Measurements from ENCODE around the gene TSPYL1. TPM values are rescaled to one million over a fixed set of nuclear protein-coding genes. Genes with fewer than 3 reads are reported as not detected.
A peak's percentile ranks its signal among the peaks of the same experiment; 100 is the strongest.

TSPYL1 gene
- total RNA-seq, result 10 to 100 TPM; 16.1 to 59.8 (median 47.9) TPM

GRCh38 chr6:116279232-116280160, at the start of gene TSPYL1:
Gene TSPYL1 (minus strand): TSS chr6:116279930. CDS start chr6:116279830, 100 bp downstream.
- Histone ChIP-seq H3K4me3 (peak within 1 kb of the TSS; percentile 49 to 86 (median 81)), H3K27me3 (no peaks in the 10 kb centered on the region), H3K36me3 (no peaks in the 10 kb centered on the region), H3K9me3 (no peaks in the 10 kb centered on the region), H3K4me1 (peaks cover 3 to 51% (median 39%) of the 10 kb centered on the region in 4 donors), H3K27ac (peak within 1 kb of the TSS; percentile 96 to 99 (median 98))
- intact Hi-C loops (cut with DNase I; ENCODE audit: low total_unique reads) (loop anchor here (10.0 kb wide), 1 partner anchor 255 kb away; no protein-coding TSS in a partner anchor), in situ Hi-C loops (cut with MboI; ENCODE audit: low pct_ligation_motif_present in 1 of 4, low pct_unique_long_range_greater_than_20kb in 1 of 4, low sequenced_read_pairs in 3 of 4) (loop anchor here in 3 of 4 donors (10.0 to 25.0 kb wide), 3 partner anchors 133 to 383 kb away; partner anchors contain the start of gene ZUP1 (in 1 of the 3))
- DNase-seq, result peak; percentile 97
- no peak for TF ChIP-seq EP300 (IDR thresholded peaks at IDR 0.05; ENCODE audit: low read depth)
- TF ChIP-seq CTCF (IDR thresholded peaks at IDR 0.05), result no peak
- TF ChIP-seq POLR2A (IDR thresholded peaks at IDR 0.05), result peak; percentile 98
- peak; percentile 99 for TF ChIP-seq POLR2AphosphoS5 (IDR thresholded peaks at IDR 0.05)
- WGBS, 2 donors (ENCODE audit: low coverage in 1 of 2), result 0 to 2% methylated on average over 1 to 61 of the region's 71 CpGs

GRCh38 chr6:116329156-116329555, 49.4 kb upstream of the TSPYL1 start:
- no peak overlapping the region for H3K4me3 ChIP-seq
- peak overlapping the region in 2 of 4 donors; percentile 35 to 41 for H3K27ac ChIP-seq
- intact Hi-C loops (cut with DNase I; ENCODE audit: low total_unique reads), result no loop called here
- no peak for DNase-seq
- no peaks in the 10 kb centered on the region for H3K27me3 ChIP-seq
- TF ChIP-seq POLR2A (IDR thresholded peaks at IDR 0.05) (no peak), CTCF (IDR thresholded peaks at IDR 0.05) (no peak), POLR2AphosphoS5 (IDR thresholded peaks at IDR 0.05) (no peak), EP300 (IDR thresholded peaks at IDR 0.05; ENCODE audit: low read depth) (no peak)
- no peaks in the 10 kb centered on the region for H3K36me3 ChIP-seq
- in situ Hi-C loops (cut with MboI; ENCODE audit: low pct_ligation_motif_present in 1 of 4, low pct_unique_long_range_greater_than_20kb in 1 of 4, low sequenced_read_pairs in 3 of 4), result no loop called here
- no peaks in the 10 kb centered on the region for H3K9me3 ChIP-seq
- peaks cover 0 to 7% (median 3%) of the 10 kb centered on the region in 4 donors for H3K4me1 ChIP-seq

- Histone ChIP-seq H3K4me3 (no peak overlapping the region), H3K9me3 (no peaks in the 10 kb centered on the region), H3K36me3 (no peaks in the 10 kb centered on the region), H3K27ac (peak overlapping the region in 3 of 4 donors; percentile 24 to 47 (median 41)), H3K27me3 (no peaks in the 10 kb centered on the region), H3K4me1 (peaks cover 0 to 7% (median 3%) of the 10 kb centered on the region in 4 donors)
- TF ChIP-seq CTCF (IDR thresholded peaks at IDR 0.05), result no peak
- TF ChIP-seq POLR2AphosphoS5 (IDR thresholded peaks at IDR 0.05), result no peak
- TF ChIP-seq EP300 (IDR thresholded peaks at IDR 0.05; ENCODE audit: low read depth), result no peak
- TF ChIP-seq POLR2A (IDR thresholded peaks at IDR 0.05), result no peak
- in situ Hi-C loops (cut with MboI; ENCODE audit: low pct_ligation_motif_present in 1 of 4, low pct_unique_long_range_greater_than_20kb in 1 of 4, low sequenced_read_pairs in 3 of 4), result no loop called here
- WGBS, 2 donors (ENCODE audit: low coverage in 1 of 2), result 76 to 89% methylated on average over 1 of the region's 1 CpG
- intact Hi-C loops (cut with DNase I; ENCODE audit: low total_unique reads), result no loop called here
- no peak for DNase-seq
These were observed 48.8 kb upstream of the TSPYL1 start for GRCh38 chr6:116328528-116328903.

- 67 to 91% methylated on average over 6 of the region's 6 CpGs for WGBS, 2 donors (ENCODE audit: low coverage in 1 of 2)
- peak overlapping the region in 3 of 4 donors; percentile 24 to 47 (median 41) for H3K27ac ChIP-seq
These were observed 48.2 kb upstream of the TSPYL1 start for GRCh38 chr6:116327803-116328527.

More at GRCh38 chr6:116327803-116328527, 48.2 kb upstream of the TSPYL1 start:
- Histone ChIP-seq H3K36me3 (no peaks in the 10 kb centered on the region), H3K4me3 (no peak overlapping the region), H3K27me3 (no peaks in the 10 kb centered on the region), H3K9me3 (no peaks in the 10 kb centered on the region), H3K4me1 (peaks cover 0 to 7% (median 3%) of the 10 kb centered on the region in 4 donors)
- no peak for DNase-seq
- in situ Hi-C loops (cut with MboI; ENCODE audit: low pct_ligation_motif_present in 1 of 4, low pct_unique_long_range_greater_than_20kb in 1 of 4, low sequenced_read_pairs in 3 of 4) (no loop called here), intact Hi-C loops (cut with DNase I; ENCODE audit: low total_unique reads) (no loop called here)
- TF ChIP-seq POLR2A (IDR thresholded peaks at IDR 0.05) (no peak), EP300 (IDR thresholded peaks at IDR 0.05; ENCODE audit: low read depth) (no peak), CTCF (IDR thresholded peaks at IDR 0.05) (no peak), POLR2AphosphoS5 (IDR thresholded peaks at IDR 0.05) (no peak)
